GM19035 (cell line): ENCODE data around the gene CDHR2.
"Not testable (repeated sequence)": the region's sequence is repeated elsewhere in the genome, so short reads cannot be mapped to it uniquely, and the experiment has no call there.

Experiments
- ATAC-seq: cut with Tn5 transposase; IDR thresholded peaks from one replicate; pipeline ENCODE4 v1.9.1; 2021; ENCODE audit not compliant: unreplicated experiment

CDHR2 gene

DNA sequence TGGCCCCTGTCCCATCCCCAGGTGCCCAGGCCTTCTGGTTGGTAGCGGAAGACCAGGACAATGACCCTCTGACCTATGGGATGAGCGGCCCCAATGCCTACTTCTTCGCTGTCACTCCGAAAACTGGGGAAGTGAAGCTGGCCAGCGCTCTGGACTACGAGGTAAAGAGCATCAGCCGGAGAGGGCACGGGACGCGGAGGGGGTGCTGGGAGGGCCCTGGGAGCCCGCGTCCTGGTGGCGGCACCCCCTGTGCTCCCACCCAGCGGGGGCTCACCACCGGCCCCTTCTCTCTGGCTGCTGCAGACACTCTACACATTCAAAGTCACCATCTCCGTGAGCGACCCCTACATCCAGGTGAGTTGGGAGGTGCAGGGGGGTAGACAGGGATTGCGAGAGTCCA is 19.5 kb downstream of the CDHR2 start:
- ATAC-seq = no peak

- no peak for ATAC-seq
Observed at GRCh38 chr5:176570044-176570443, 20.9 kb downstream of the CDHR2 start.

DNA sequence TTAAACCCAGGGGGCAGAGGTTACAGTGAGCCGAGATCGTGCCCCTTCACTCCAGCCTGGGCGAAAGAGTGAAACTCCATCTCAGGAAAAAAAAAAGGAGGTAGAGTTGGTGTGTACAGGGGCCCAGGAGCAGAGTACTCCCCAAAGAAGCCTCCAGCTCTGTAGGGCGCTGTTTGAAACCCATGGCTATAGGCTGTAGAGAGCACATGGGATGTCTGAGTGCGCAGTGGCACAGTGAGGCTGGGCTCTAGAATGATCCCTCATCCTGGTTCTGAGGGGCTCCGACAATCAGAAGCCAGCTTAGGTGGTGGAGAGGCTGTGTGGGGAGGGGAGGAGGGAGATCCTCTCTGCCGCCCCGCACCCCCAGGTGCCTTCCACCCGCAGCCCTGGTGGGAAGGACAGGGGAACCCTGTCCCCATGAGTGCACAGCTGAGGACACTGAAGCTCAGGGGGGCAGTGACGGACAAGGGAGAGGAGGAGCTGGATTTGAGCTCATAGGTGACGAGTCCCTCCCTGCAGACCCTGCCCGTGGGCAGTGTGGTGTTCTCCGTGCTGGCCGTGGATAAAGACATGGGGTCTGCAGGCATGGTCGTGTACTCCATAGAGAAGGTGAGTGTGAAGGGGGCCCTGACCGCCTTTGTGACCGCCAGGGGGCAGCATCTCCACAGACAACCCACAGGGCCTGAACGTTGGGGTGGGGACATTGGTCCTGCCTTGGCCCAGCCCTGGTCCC is 24.6 kb downstream of the CDHR2 start:
- ATAC-seq = peak; percentile 70

DNA sequence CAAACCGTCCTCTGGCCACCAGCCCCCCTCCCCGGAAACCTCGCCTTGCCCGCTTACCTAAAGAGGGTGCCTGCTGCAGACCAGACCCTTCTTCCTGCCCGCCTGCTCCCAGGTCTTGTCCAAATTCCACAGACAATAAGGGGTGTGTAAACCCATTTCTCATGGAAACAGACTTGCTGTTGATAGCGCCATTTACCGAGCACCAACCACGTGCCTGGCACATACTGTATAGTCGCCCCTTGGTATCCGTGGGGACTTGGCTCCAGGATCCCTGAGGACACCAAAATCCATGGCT is 25.1 kb downstream of the CDHR2 start:
- peak; percentile 21 for ATAC-seq

GRCh38 chr5:176575066-176575465 is 25.9 kb downstream of the CDHR2 start:
- no peak for ATAC-seq

GRCh38 chr5:176575488-176576422 is 26.6 kb downstream of the CDHR2 start:
- ATAC-seq = no peak

DNA sequence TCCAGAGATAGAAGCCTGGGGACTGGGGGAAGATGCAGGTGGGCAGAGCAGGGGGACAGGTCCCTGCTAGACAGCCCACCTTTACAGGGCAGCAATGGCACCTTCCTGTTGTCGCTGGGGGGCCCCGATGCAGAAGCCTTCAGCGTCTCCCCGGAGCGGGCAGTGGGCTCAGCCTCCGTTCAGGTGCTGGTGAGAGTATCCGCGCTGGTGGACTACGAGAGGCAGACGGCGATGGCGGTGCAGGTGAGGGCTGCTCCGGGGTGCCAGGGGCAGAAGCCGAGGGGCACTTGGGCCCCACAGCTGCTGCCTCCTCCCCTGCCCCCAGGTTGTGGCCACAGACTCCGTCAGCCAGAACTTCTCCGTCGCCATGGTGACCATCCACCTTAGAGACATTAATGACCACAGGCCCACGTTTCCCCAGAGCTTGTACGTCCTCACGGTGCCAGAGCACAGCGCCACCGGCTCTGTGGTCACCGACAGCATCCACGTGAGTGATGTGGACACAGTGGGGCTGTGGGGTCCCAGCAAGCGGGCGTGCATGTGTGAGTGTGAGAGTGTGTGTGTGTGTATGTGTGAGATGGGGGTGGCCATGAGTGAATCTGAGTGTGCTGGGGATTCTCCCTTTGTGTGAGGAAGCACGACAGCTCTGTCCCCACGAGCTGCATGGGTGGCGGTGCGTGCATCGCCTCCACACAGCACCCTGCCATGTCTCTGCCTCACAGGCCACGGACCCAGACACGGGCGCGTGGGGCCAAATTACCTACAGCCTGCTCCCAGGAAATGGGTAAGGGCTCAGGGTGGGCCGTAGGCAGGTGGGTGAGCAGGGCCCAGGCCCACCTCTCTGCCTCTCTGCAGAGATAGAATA is 28.4 kb downstream of the CDHR2 start:
- ATAC-seq = no peak

- no peak for ATAC-seq
Observed at GRCh38 chr5:176578391-176578808, 29.3 kb downstream of the CDHR2 start.

DNA sequence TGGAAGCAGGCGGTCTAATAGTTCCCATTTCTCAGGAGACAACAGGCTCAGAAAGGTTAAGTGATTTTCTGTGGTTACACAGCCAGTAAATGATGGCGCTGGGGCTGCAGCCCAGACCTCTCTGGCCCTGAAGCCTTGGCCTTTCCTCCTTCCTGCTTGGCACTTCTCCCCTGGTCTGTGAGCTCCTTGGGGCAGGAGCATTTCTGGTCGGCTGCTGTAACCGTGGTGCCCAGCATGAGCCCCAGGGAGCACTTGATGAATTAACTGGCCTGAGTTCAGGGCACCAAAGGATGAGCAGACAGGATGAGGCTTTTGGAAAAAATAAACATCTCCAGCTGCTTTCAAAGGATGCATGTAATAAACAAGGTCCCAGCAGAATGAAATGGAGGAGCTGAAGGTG is 30.2 kb downstream of the CDHR2 start:
- no peak for ATAC-seq

GRCh38 chr5:176581361-176581760 is 32.2 kb downstream of the CDHR2 start:
- no peak for ATAC-seq

DNA sequence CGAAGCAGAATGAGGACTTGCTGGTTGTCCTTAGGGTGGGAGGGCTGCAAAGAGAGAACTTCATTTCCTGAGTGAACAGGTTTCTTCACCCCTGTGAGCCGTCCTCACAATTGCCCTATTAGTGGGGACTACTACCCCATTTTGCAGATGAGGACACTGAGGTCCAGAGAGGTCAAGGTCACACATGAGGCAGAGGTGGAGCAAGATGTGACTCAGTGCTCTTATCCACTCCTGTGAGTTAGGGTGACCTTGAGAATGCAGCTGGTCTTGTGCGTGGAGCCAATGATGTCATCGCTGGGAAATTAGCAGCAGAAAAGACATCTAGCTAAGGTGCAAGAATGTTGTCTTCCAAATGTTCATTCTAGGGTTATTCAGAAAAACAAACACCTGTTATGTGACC is 33.9 kb downstream of the CDHR2 start:
- ATAC-seq = no peak

GRCh38 chr5:176587398-176587797 is 38.3 kb downstream of the CDHR2 start:
- ATAC-seq = no peak

DNA sequence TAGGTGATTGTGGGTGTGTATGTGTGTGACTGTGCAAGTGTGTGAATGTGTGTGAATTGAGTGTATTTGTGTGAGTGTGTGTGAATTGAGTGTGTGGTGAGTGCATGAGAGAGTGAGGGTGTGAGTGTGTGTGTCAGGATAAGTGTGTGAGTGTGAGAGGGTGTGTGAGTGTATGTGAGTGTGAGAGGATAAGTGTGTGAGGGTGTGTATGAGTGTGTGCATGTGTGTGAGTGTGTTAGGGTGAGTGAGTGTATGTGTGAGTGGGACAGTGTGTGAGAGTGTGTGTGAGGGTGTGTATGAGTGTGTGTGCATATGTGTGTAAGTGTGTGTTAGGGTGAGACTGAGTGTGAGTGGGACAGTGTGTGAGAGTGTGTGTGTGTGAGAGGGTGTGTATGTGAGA is 39.2 kb downstream of the CDHR2 start:
- no peak for ATAC-seq

- ATAC-seq = no peak
Observed at GRCh38 chr5:176589039-176589769, 40.1 kb downstream of the CDHR2 start.

DNA sequence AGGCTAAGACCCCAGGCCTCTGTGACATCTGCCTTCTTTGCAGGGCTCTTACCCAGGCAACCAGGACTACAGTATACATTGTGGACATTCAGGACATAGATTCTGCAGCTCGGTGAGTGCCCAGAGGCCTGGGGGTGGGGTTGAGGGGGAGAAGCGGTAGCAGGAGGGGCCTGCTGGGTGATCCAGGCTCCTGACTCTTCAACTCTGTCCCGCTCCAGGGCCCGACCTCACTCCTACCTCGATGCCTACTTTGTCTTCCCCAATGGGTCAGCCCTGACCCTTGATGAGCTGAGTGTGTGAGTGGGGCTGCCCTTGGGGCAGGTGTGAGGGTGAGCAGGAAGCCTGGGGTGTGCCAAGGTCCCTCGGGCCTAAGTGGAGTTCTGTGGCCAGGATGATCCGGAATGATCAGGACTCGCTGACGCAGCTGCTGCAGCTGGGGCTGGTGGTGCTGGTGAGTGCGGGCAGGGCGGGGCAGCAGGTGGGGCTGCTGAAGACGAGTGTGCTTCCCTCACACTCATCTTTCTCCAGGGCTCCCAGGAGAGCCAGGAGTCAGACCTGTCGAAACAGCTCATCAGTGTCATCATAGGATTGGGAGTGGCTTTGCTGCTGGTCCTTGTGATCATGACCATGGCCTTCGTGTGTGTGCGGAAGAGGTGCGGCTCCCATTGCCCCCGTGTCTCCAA is 41.0 kb downstream of the CDHR2 start:
- no peak for ATAC-seq

- not testable (repeated sequence) for ATAC-seq
Observed at GRCh38 chr5:176591667-176592066, 42.5 kb downstream of the CDHR2 start.

GRCh38 chr5:176592573-176592972 is 43.4 kb downstream of the CDHR2 start:
- ATAC-seq = no peak

GRCh38 chr5:176593273-176593869 is 44.2 kb downstream of the CDHR2 start:
- ATAC-seq = no peak

DNA sequence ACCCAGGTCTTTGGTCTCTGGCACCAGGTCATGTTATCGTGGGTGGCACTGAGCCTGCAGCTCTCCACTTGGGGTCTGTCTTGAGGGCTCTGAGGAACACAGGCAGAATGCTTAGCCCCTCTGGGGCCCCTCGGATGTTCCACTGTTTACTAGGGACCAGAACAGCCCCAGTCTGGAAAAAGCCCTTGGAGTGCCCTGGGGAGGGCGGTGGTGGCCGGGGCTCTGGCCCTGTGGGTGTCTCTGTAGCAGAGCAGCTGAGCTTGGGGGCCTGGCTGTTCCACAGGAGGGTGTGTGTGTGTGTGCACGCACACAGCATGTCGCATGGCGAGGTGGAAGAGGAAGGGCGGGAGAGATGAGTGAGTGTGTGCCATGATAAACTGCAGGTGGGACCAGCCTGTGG is 45.4 kb downstream of the CDHR2 start:
- no peak for ATAC-seq
